ENCODE measurements around the gene WT1. TPM values are rescaled to one million over a fixed set of nuclear protein-coding genes. Genes with fewer than 3 reads are reported as not detected.

The WT1 gene
- total RNA-seq, 1 experiment from 2014 or later = 0.75 TPM

- peak; percentile 57 for DNase-seq (ENCODE audit: low read depth)
Measured at GRCh38 chr11:32438866-32439489, 3.6 kb upstream of the WT1 start.

GRCh38 chr11:32438346-32438865 is 3.1 kb upstream of the WT1 start:
- no peak for DNase-seq (ENCODE audit: low read depth)

GRCh38 chr11:32437495-32438345 is 2.4 kb upstream of the WT1 start:
- no peak for DNase-seq (ENCODE audit: low read depth)

GRCh38 chr11:32436751-32437494 is 1.6 kb upstream of the WT1 start:
- DNase-seq (ENCODE audit: low read depth) = no peak

GRCh38 chr11:32435942-32436750 is 807 bp upstream of the WT1 start:
- no peak for DNase-seq (ENCODE audit: low read depth)

GRCh38 chr11:32435152-32435480 is 223 bp downstream of the WT1 start:
- no peak for DNase-seq (ENCODE audit: low read depth)

- DNase-seq (ENCODE audit: low read depth) = peak; percentile 26
Measured at GRCh38 chr11:32434356-32435151, 785 bp downstream of the WT1 start.

GRCh38 chr11:32433914-32434355 is 1.4 kb downstream of the WT1 start:
- no peak for DNase-seq (ENCODE audit: low read depth)

- no peak for DNase-seq (ENCODE audit: low read depth)
Measured at GRCh38 chr11:32433101-32433913, 2.0 kb downstream of the WT1 start.

- DNase-seq (ENCODE audit: low read depth) = no peak
Measured at GRCh38 chr11:32432565-32432964, 2.8 kb downstream of the WT1 start.

GRCh38 chr11:32430568-32431381 is 4.6 kb downstream of the WT1 start:
- no peak for DNase-seq (ENCODE audit: low read depth)

- no peak for DNase-seq (ENCODE audit: low read depth)
Measured at GRCh38 chr11:32429477-32429876, 5.9 kb downstream of the WT1 start.

- DNase-seq (ENCODE audit: low read depth) = no peak
Measured at GRCh38 chr11:32428665-32429303, 6.6 kb downstream of the WT1 start.

GRCh38 chr11:32427935-32428664 is 7.2 kb downstream of the WT1 start:
- DNase-seq (ENCODE audit: low read depth) = no peak

- no peak for DNase-seq (ENCODE audit: low read depth)
Measured at GRCh38 chr11:32427616-32427934, 7.8 kb downstream of the WT1 start.

GRCh38 chr11:32426819-32427615 is 8.3 kb downstream of the WT1 start:
- DNase-seq (ENCODE audit: low read depth) = no peak

GRCh38 chr11:32426192-32426591 is 9.1 kb downstream of the WT1 start:
- DNase-seq (ENCODE audit: low read depth) = no peak
